PC-9 (cell line): ENCODE results near the gene CD2. TPM values are rescaled to one million over a fixed set of nuclear protein-coding genes. Genes with fewer than 3 reads are reported as not detected.

Experiments used
- BruUV-seq: library from RNA; stranded (reverse); fragments of 400-500 nt; replicated peaks from 2 replicates; lab custom pipeline; 2021; lab: Mats Ljungman, UMichigan
- CTCF ChIA-PET: fragments of 300-600 bp; sonication (Branson Sonifier 250); formaldehyde crosslinking; loops from one replicate; lab custom pipeline; 2022; ENCODE audit warnings: antibody characterized with exemption; lab: Charles Lee
- POLR2A ChIA-PET: fragments of 300-600 bp; sonication (Branson Sonifier 250); formaldehyde crosslinking; loops from one replicate; lab custom pipeline; 2022; ENCODE audit warnings: antibody characterized with exemption; ENCODE audit not compliant: unreplicated experiment; lab: Charles Lee
- DNase-seq, 2 experiments: peaks; one replicate each; pipeline versions ENCODE4 v3.0.0 to v3.0.0-alpha.2; 2015 to 2022; ENCODE audit warnings: mixed read lengths in 1 of 2
- H2AFZ ChIP-seq: fragments of 200-600 bp; sonication (generic); 2 replicates; pipeline ENCODE4 v1.8.1; 2017; ENCODE audit warnings: antibody characterized with exemption
- H3F3A ChIP-seq: fragments of 200-600 bp; sonication (generic); 2 replicates; pipeline ENCODE4 v1.8.1; 2017; ENCODE audit warnings: antibody characterized with exemption, mild to moderate bottlenecking, low read depth; ENCODE audit not compliant: insufficient read depth
- H3K27ac ChIP-seq: fragments of 200-600 bp; sonication (generic); 2 replicates; pipeline ENCODE4 v1.6.1; 2016; ENCODE audit warnings: mixed run types
- H3K27me3 ChIP-seq: fragments of 200-600 bp; sonication (generic); 2 replicates; pipeline ENCODE4 v1.6.1; 2016; ENCODE audit warnings: low read depth, mixed run types; ENCODE audit not compliant: insufficient read depth
- H3K36me3 ChIP-seq: fragments of 200-600 bp; sonication (generic); 2 replicates; pipeline ENCODE4 v1.6.1; 2016; ENCODE audit warnings: low read depth, mixed run types
- H3K4me1 ChIP-seq: fragments of 200-600 bp; sonication (generic); replicated peaks from 2 replicates; pipeline ENCODE4 v1.6.1; 2016; ENCODE audit warnings: mixed run types; ENCODE audit not compliant: insufficient read depth
- H3K4me2 ChIP-seq: fragments of 200-600 bp; sonication (generic); 2 replicates; pipeline ENCODE4 v1.6.1; 2017; ENCODE audit warnings: mixed run types
- H3K4me3 ChIP-seq: fragments of 200-600 bp; sonication (generic); 2 replicates; pipeline ENCODE4 v1.6.1; 2016; ENCODE audit warnings: mixed run types
- H3K79me2 ChIP-seq: fragments of 200-600 bp; sonication (generic); 2 replicates; pipeline ENCODE4 v1.6.1; 2017; ENCODE audit warnings: low read depth, mixed run types
- H3K9me2 ChIP-seq: fragments of 200-600 bp; sonication (generic); 2 replicates; pipeline ENCODE4 v1.8.1; 2017; ENCODE audit warnings: mild to moderate bottlenecking; ENCODE audit not compliant: insufficient read depth
- H3K9me3 ChIP-seq: fragments of 200-600 bp; sonication (generic); 2 replicates; pipeline ENCODE4 v1.8.1; 2016; ENCODE audit warnings: low read depth; ENCODE audit not compliant: insufficient read depth
- H4K20me1 ChIP-seq: fragments of 200-600 bp; sonication (generic); 2 replicates; pipeline ENCODE4 v1.8.1; 2017; ENCODE audit not compliant: insufficient read depth
- EZH2 ChIP-seq: fragments of 200-600 bp; sonication (generic); IDR thresholded peaks from 2 replicates; pipeline ENCODE4 v1.8.0; 2017; ENCODE audit warnings: antibody characterized with exemption, low read depth
- intact Hi-C: fragments of 100-400 bp; cut with micrococcal nuclease; formaldehyde crosslinking; loops from one replicate; pipeline ENCODE4 v1.10.0; 2022; ENCODE audit not compliant: unreplicated experiment
- total RNA-seq: library from RNA; stranded (reverse); gene quantifications from 2 replicates; pipeline ENCODE4 v1.2.3, GENCODE V29; 2021
- TF ChIP-seq, protein P1 (sequence below): fragments of 200-600 bp; sonication (generic); conservative IDR thresholded peaks from 2 replicates; pipeline ENCODE4 v1.6.1; 2017; ENCODE audit warnings: mixed run types, antibody characterized with exemption, mild to moderate bottlenecking, moderate library complexity

The CD2 gene
- total RNA-seq, 1 experiment from 2014 or later: not detected

GRCh38 chr1:116711263-116711840 is 42.9 kb upstream of the CD2 start:
- Histone ChIP-seq H3K27me3 (no peaks in the 10 kb centered on the region), H4K20me1 (no peaks in the 10 kb centered on the region), H3K27ac (peak overlapping the region; percentile 37), H3K79me2 (no peaks in the 10 kb centered on the region), H3K9me3 (no peaks in the 10 kb centered on the region), H3K36me3 (no peaks in the 10 kb centered on the region), H3K4me3 (no peak overlapping the region), H3K4me2 (peak overlapping the region; percentile 27; the same call in 1 of the 2 replicates), H2AFZ (no peak overlapping the region), H3K4me1 (peaks cover 42% of the 10 kb centered on the region), H3K9me2 (no peaks in the 10 kb centered on the region; the same call in 1 of the 2 replicates), H3F3A (peaks cover 15% of the 10 kb centered on the region)
- intact Hi-C loops: no loop called here
- DNase-seq: peak; percentile 41 to 57
- POLR2A ChIA-PET: interaction anchor here (0.5 kb wide), 1 partner anchor 18 kb away, joined by 4 read pairs; no protein-coding TSS in a partner anchor
- BruUV-seq: no TSS peak
- CTCF ChIA-PET: no interaction called here
- TF ChIP-seq, protein P1, sequence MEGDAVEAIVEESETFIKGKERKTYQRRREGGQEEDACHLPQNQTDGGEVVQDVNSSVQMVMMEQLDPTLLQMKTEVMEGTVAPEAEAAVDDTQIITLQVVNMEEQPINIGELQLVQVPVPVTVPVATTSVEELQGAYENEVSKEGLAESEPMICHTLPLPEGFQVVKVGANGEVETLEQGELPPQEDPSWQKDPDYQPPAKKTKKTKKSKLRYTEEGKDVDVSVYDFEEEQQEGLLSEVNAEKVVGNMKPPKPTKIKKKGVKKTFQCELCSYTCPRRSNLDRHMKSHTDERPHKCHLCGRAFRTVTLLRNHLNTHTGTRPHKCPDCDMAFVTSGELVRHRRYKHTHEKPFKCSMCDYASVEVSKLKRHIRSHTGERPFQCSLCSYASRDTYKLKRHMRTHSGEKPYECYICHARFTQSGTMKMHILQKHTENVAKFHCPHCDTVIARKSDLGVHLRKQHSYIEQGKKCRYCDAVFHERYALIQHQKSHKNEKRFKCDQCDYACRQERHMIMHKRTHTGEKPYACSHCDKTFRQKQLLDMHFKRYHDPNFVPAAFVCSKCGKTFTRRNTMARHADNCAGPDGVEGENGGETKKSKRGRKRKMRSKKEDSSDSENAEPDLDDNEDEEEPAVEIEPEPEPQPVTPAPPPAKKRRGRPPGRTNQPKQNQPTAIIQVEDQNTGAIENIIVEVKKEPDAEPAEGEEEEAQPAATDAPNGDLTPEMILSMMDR: no peak
- TF ChIP-seq EZH2: no peak

GRCh38 chr1:116712510-116712909 is 41.7 kb upstream of the CD2 start:
- H3K4me3 ChIP-seq: no peak overlapping the region
- POLR2A ChIA-PET: no interaction called here
- no peaks in the 10 kb centered on the region for H3K36me3 ChIP-seq
- H3K79me2 ChIP-seq: no peaks in the 10 kb centered on the region
- H4K20me1 ChIP-seq: no peaks in the 10 kb centered on the region
- no peak overlapping the region for H2AFZ ChIP-seq
- H3F3A ChIP-seq: peaks cover 15% of the 10 kb centered on the region
- TF ChIP-seq EZH2: no peak
- TF ChIP-seq, protein P1: no peak
- no peak overlapping the region for H3K4me2 ChIP-seq
- H3K9me3 ChIP-seq: no peaks in the 10 kb centered on the region
- no TSS peak for BruUV-seq
- H3K27me3 ChIP-seq: no peaks in the 10 kb centered on the region
- no peaks in the 10 kb centered on the region; the same call in 1 of the 2 replicates for H3K9me2 ChIP-seq
- intact Hi-C loops: no loop called here
- CTCF ChIA-PET: no interaction called here
- no peak overlapping the region for H3K27ac ChIP-seq
- no peak for DNase-seq
- H3K4me1 ChIP-seq: peaks cover 42% of the 10 kb centered on the region

GRCh38 chr1:116713474-116713873 is 40.8 kb upstream of the CD2 start:
- no peak for DNase-seq
- H3F3A ChIP-seq: peaks cover 11% of the 10 kb centered on the region
- no peak overlapping the region for H3K4me2 ChIP-seq
- H2AFZ ChIP-seq: no peak overlapping the region
- peaks cover 33% of the 10 kb centered on the region for H3K4me1 ChIP-seq
- intact Hi-C loops: no loop called here
- H3K27me3 ChIP-seq: no peaks in the 10 kb centered on the region
- POLR2A ChIA-PET: interaction anchor here (0.7 kb wide), 1 partner anchor 304 kb away, joined by 3 read pairs; no protein-coding TSS in a partner anchor
- H4K20me1 ChIP-seq: no peaks in the 10 kb centered on the region
- H3K27ac ChIP-seq: no peak overlapping the region
- H3K36me3 ChIP-seq: no peaks in the 10 kb centered on the region
- CTCF ChIA-PET: no interaction called here
- H3K4me3 ChIP-seq: no peak overlapping the region
- H3K79me2 ChIP-seq: no peaks in the 10 kb centered on the region
- BruUV-seq: no TSS peak
- H3K9me2 ChIP-seq: no peaks in the 10 kb centered on the region; the same call in 1 of the 2 replicates
- TF ChIP-seq EZH2: no peak
- TF ChIP-seq, protein P1: no peak
- H3K9me3 ChIP-seq: no peaks in the 10 kb centered on the region
